Tibial nerve (tissue), 4 donors: Measurements from ENCODE around the gene TEX44. TPM values are rescaled to one million over a fixed set of nuclear protein-coding genes. Genes with fewer than 3 reads are reported as not detected.
"Not testable (repeated sequence)": the region's sequence is repeated elsewhere in the genome, so short reads cannot be mapped to it uniquely, and the experiment has no call there.

ENCODE experiments used
- DNase-seq, 2 donors: peaks; one replicate each; pipeline ENCODE4 v3.0.0-alpha.2; 2019; ENCODE audit warnings: low spot score in 2 of 2
- H3K27ac ChIP-seq, 4 donors: fragments of 200-600 bp; sonication (generic) in 3 of 4; one replicate each; pipeline ENCODE4 v1.5.1; 2017 to 2019; ENCODE audit warnings: mild to moderate bottlenecking in 1 of 4
- H3K27me3 ChIP-seq, 2 donors: fragments of 200-600 bp; sonication (generic) in 1 of 2; one replicate each; pipeline versions ENCODE4 v1.5.1 to v1.6.0; 2017 to 2019
- H3K36me3 ChIP-seq, 3 donors: fragments of 200-600 bp; sonication (generic); one replicate each; pipeline ENCODE4 v1.5.1; 2018 to 2019
- H3K4me1 ChIP-seq, 4 donors: fragments of 200-600 bp; sonication (generic) in 3 of 4; one replicate each; pipeline ENCODE4 v1.5.1; 2017 to 2019
- H3K4me3 ChIP-seq, 4 donors: fragments of 200-600 bp; sonication (generic) in 3 of 4; one replicate each; pipeline ENCODE4 v1.5.1; 2017 to 2019; ENCODE audit warnings: mild to moderate bottlenecking in 1 of 4, moderate library complexity in 1 of 4
- H3K9me3 ChIP-seq, 4 donors: fragments of 200-600 bp; sonication (generic) in 3 of 4; one replicate each; pipeline ENCODE4 v1.5.1; 2017 to 2019
- EP300 ChIP-seq, 2 donors: sonication (generic); formaldehyde crosslinking; IDR thresholded peaks; one replicate each; pipeline ENCODE4 v1.6.1; 2017; ENCODE audit warnings: antibody characterized with exemption in 2 of 2, mild to moderate bottlenecking in 1 of 2
- POLR2A ChIP-seq, 2 donors: fragments of 450-650 bp; IDR thresholded peaks; one replicate each; pipeline ENCODE4 v1.6.1; 2017; ENCODE audit warnings: antibody characterized with exemption in 2 of 2, mild to moderate bottlenecking in 2 of 2, moderate library complexity in 2 of 2
- WGBS, 2 donors: methylation state at CpG; one replicate each; pipeline ENCODE4 v1.1.5; 2018; 5-methylcytosine and 5-hydroxymethylcytosine counted together
- total RNA-seq, 4 donors: library from RNA; depleted of rRNA; stranded (reverse); fragments of >200 nt; gene quantifications; one replicate each; pipeline ENCODE4 v1.1.0, GENCODE V29; 2016
- TF ChIP-seq, protein P1 (sequence below), 5 experiments: fragments of 200-600 bp in 3 of 5; fragments of 450-650 bp in 2 of 5; sonication (generic) in 3 of 5; IDR thresholded peaks; one replicate each; pipeline ENCODE4 v1.5.1; 2016 to 2019; ENCODE audit warnings: antibody characterized with exemption in 5 of 5, mild to moderate bottlenecking in 3 of 5, moderate library complexity in 2 of 5

The TEX44 gene
- total RNA-seq, 4 donors from 2014 or later, result not detected

GRCh38 chr2:231554748-231555545 lies 37.7 kb upstream of the TEX44 start:
- no peaks in the 10 kb centered on the region for H3K36me3 ChIP-seq
- whole genome bisulfite sequencing, 2 donors, result 32 to 35% methylated on average over 14 of the region's 14 CpGs
- H3K9me3 ChIP-seq, result peaks cover 0 to 13% (median 3%) of the 10 kb centered on the region in 4 donors
- peak overlapping the region; percentile 33 to 83 (median 77) for H3K27ac ChIP-seq
- no peak for TF ChIP-seq EP300 (IDR thresholded peaks at IDR 0.05)
- TF ChIP-seq, protein P1, sequence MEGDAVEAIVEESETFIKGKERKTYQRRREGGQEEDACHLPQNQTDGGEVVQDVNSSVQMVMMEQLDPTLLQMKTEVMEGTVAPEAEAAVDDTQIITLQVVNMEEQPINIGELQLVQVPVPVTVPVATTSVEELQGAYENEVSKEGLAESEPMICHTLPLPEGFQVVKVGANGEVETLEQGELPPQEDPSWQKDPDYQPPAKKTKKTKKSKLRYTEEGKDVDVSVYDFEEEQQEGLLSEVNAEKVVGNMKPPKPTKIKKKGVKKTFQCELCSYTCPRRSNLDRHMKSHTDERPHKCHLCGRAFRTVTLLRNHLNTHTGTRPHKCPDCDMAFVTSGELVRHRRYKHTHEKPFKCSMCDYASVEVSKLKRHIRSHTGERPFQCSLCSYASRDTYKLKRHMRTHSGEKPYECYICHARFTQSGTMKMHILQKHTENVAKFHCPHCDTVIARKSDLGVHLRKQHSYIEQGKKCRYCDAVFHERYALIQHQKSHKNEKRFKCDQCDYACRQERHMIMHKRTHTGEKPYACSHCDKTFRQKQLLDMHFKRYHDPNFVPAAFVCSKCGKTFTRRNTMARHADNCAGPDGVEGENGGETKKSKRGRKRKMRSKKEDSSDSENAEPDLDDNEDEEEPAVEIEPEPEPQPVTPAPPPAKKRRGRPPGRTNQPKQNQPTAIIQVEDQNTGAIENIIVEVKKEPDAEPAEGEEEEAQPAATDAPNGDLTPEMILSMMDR (IDR thresholded peaks at IDR 0.05), result no peak
- TF ChIP-seq POLR2A (IDR thresholded peaks at IDR 0.05), result no peak
- peaks cover 0 to 25% (median 11%) of the 10 kb centered on the region in 4 donors for H3K4me1 ChIP-seq
- peak; percentile 53 to 54 for DNase-seq
- peak overlapping the region in 2 of 4 donors; percentile 26 to 35 for H3K4me3 ChIP-seq
- peaks cover 0 to under 1% of the 10 kb centered on the region in 2 donors for H3K27me3 ChIP-seq

DNA sequence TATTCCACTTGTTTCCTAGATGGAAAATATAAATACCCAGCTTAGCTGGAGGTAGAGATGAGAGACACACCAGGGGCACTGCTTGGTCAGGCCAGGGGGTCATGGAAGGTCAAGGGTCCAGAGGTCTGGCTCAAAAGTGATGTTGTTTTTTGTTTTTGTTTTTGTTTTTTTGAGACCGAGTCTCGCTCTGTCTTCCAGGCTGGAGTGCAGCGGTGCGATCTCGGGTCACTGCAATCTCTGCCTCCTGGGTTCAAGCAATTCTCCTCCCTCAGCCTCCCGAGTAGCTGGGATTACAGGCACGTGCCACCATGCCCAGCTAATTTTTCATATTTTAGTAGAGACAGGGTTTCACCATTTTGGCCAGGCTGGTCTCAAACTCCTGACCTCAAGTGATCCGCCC lies 36.2 kb upstream of the TEX44 start:
- 80 to 82% methylated on average over 8 of the region's 8 CpGs for WGBS, 2 donors
- H3K9me3 ChIP-seq, result peaks cover 0 to 13% (median 3%) of the 10 kb centered on the region in 4 donors
- H3K36me3 ChIP-seq, H3K27me3 ChIP-seq, DNase-seq, H3K4me3 ChIP-seq: not testable (repeated sequence)
- H3K4me1 ChIP-seq, result peaks cover 0 to 25% (median 11%) of the 10 kb centered on the region in 4 donors
- peak overlapping the region in 1 of 4 donors; percentile 3 for H3K27ac ChIP-seq

- 78 to 86% methylated on average over 7 of the region's 7 CpGs for WGBS, 2 donors
- TF ChIP-seq EP300 (IDR thresholded peaks at IDR 0.05) (no peak), POLR2A (IDR thresholded peaks at IDR 0.05) (no peak)
- TF ChIP-seq, protein P1 (IDR thresholded peaks at IDR 0.05), result no peak
- H3K9me3 ChIP-seq, result peaks cover 0 to 13% (median 3%) of the 10 kb centered on the region in 4 donors
Observed at GRCh38 chr2:231556981-231557380, 35.7 kb upstream of the TEX44 start.

DNA sequence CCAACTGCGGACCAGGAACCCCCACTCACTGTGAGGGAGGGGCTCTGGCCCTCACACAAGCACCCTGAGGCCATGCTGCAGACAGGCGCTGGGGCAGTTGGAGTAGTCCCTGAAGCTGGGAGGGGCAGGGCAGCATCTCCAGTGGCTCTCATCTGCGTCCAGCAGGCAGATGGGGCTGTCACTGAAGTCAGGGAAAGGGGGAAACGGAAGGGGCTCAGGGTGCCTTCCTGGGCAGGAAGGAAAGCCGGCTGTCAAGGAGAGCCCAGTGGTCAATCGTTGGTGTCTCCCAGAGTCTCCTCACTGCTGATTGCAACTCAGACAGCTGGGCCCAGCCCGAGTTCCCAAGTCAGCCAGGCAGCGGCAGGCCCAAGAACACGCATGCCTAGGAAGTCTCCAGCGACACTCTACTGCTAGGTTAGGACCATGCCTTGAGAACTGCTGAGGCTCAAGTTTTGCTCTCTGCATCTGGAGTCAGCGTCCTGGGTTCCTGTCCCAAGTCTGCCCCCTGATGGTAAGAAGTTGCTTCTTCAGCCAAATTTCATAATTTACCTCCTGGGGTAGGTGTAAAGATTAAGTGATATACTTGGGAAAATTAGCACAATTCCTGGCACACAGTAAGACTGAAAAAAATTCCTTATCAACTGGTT lies 35.0 kb upstream of the TEX44 start:
- Histone ChIP-seq H3K27ac (peak overlapping the region in 3 of 4 donors; percentile 2 to 57 (median 57)), H3K4me1 (peaks cover 0 to 25% (median 11%) of the 10 kb centered on the region in 4 donors), H3K27me3 (no peaks in the 10 kb centered on the region), H3K9me3 (peaks cover 0 to 7% (median 1%) of the 10 kb centered on the region in 4 donors), H3K4me3 (no peak overlapping the region), H3K36me3 (no peaks in the 10 kb centered on the region)
- 26 to 37% methylated on average over 11 of the region's 11 CpGs for WGBS, 2 donors
- TF ChIP-seq EP300 (IDR thresholded peaks at IDR 0.05), result peak in 1 of 2 donors; percentile 46
- TF ChIP-seq, protein P1 (IDR thresholded peaks at IDR 0.05), result peak; percentile 46 to 78 (median 64)
- no peak for TF ChIP-seq POLR2A (IDR thresholded peaks at IDR 0.05)
- DNase-seq, result peak; percentile 59 to 79

More at GRCh38 chr2:231556981-231557380, 35.7 kb upstream of the TEX44 start:
- no peak for DNase-seq
- no peaks in the 10 kb centered on the region for H3K27me3 ChIP-seq
- H3K36me3 ChIP-seq, result no peaks in the 10 kb centered on the region
- no peak overlapping the region for H3K4me3 ChIP-seq
- peak overlapping the region in 2 of 4 donors; percentile 2 to 57 for H3K27ac ChIP-seq
- peaks cover 0 to 25% (median 11%) of the 10 kb centered on the region in 4 donors for H3K4me1 ChIP-seq

GRCh38 chr2:231563378-231563961 lies 29.2 kb upstream of the TEX44 start:
- TF ChIP-seq POLR2A (IDR thresholded peaks at IDR 0.05) (no peak), EP300 (IDR thresholded peaks at IDR 0.05) (peak in 1 of 2 donors; percentile 15)
- TF ChIP-seq, protein P1 (IDR thresholded peaks at IDR 0.05), result peak; percentile 46 to 88 (median 64)
- Histone ChIP-seq H3K36me3 (no peaks in the 10 kb centered on the region), H3K27me3 (no peaks in the 10 kb centered on the region), H3K27ac (no peak overlapping the region), H3K4me3 (no peak overlapping the region), H3K9me3 (peaks cover 0 to 6% (median 0%) of the 10 kb centered on the region in 4 donors), H3K4me1 (no peaks in the 10 kb centered on the region)
- peak in 1 of 2 donors; percentile 28 for DNase-seq
- 13 to 20% methylated on average over 3 of the region's 3 CpGs for WGBS, 2 donors
